ENCODE results near the gene TWSG1. TPM values are rescaled to one million over a fixed set of nuclear protein-coding genes. Genes with fewer than 3 reads are reported as not detected.
A peak's percentile ranks its signal among the peaks of the same experiment; 100 is the strongest.

The TWSG1 gene
- total and polyA plus RNA-seq, 4 experiments from 2014 or later = 4.1 to 6.0 (median 5.0) TPM

GRCh38 chr18:9380621-9381395 lies 46.2 kb downstream of the TWSG1 start:
- no peak overlapping the region for H3K4me3 Mint-ChIP-seq
- ChIA-PET POLR2A (ENCODE audit: partially characterized antibody) (no interaction called here), CTCF (ENCODE audit: partially characterized antibody) (interaction anchor here (1.3 kb wide), 1 partner anchor 684 kb away, joined by 3 read pairs; no protein-coding TSS in a partner anchor)
- H3K27ac ChIP-seq (ENCODE audit: low read depth, low read length) = no peak overlapping the region
- peaks cover 0 to 5% (median under 1%) of the 10 kb centered on the region in 8 donors for H3K9me3 Mint-ChIP-seq
- no peaks in the 10 kb centered on the region for H3K4me1 Mint-ChIP-seq
- H3K36me3 Mint-ChIP-seq = peaks cover 3 to 6% of the 10 kb centered on the region in 2 donors
- H3K27me3 ChIP-seq (ENCODE audit: insufficient read depth, low read length) = no peaks in the 10 kb centered on the region
- no peaks in the 10 kb centered on the region for H3K9me3 ChIP-seq (ENCODE audit: control insufficient read depth in 1 of 2, low read length in 2 of 2)
- no peaks in the 10 kb centered on the region for H3K27me3 Mint-ChIP-seq
- H3K4me1 ChIP-seq (ENCODE audit: insufficient read depth, low read length) = no peaks in the 10 kb centered on the region
- DNase-seq = no peak
- no peaks in the 10 kb centered on the region for H3K36me3 ChIP-seq (ENCODE audit: insufficient read depth, low read length)
- intact Hi-C loops (cut with micrococcal nuclease) = no loop called here
- H3K4me3 ChIP-seq (ENCODE audit: low read length in 2 of 2) = no peak overlapping the region
- no peak overlapping the region for H3K27ac Mint-ChIP-seq

GRCh38 chr18:9386879-9387278 lies 52.3 kb downstream of the TWSG1 start:
- Histone ChIP-seq H3K36me3 (ENCODE audit: insufficient read depth, low read length) (no peaks in the 10 kb centered on the region), H3K27ac (ENCODE audit: low read depth, low read length) (no peak overlapping the region), H3K9me3 (ENCODE audit: control insufficient read depth in 1 of 2, low read length in 2 of 2) (no peaks in the 10 kb centered on the region), H3K27me3 (ENCODE audit: insufficient read depth, low read length) (no peaks in the 10 kb centered on the region), H3K4me3 (ENCODE audit: low read length in 2 of 2) (no peak overlapping the region), H3K4me1 (ENCODE audit: insufficient read depth, low read length) (no peaks in the 10 kb centered on the region)
- intact Hi-C loops (cut with micrococcal nuclease) = no loop called here
- CTCF ChIA-PET (ENCODE audit: partially characterized antibody) = interaction anchor here (0.7 kb wide), 1 partner anchor 143 kb away, joined by 3 read pairs; no protein-coding TSS in a partner anchor
- H3K36me3 Mint-ChIP-seq = peaks cover 15 to 16% of the 10 kb centered on the region in 2 donors
- H3K9me3 Mint-ChIP-seq = peaks cover 3 to 16% (median 7%) of the 10 kb centered on the region in 8 donors
- no peak for DNase-seq
- POLR2A ChIA-PET (ENCODE audit: partially characterized antibody) = no interaction called here
- H3K27ac Mint-ChIP-seq = peak overlapping the region in 1 of 7 donors; percentile 11
- no peak overlapping the region for H3K4me3 Mint-ChIP-seq
- no peaks in the 10 kb centered on the region for H3K27me3 Mint-ChIP-seq
- H3K4me1 Mint-ChIP-seq = no peaks in the 10 kb centered on the region

GRCh38 chr18:9387891-9388290 lies 53.3 kb downstream of the TWSG1 start:
- Mint-ChIP-seq H3K36me3 (peaks cover 15 to 24% of the 10 kb centered on the region in 2 donors), H3K4me1 (no peaks in the 10 kb centered on the region), H3K27me3 (no peaks in the 10 kb centered on the region), H3K4me3 (no peak overlapping the region), H3K9me3 (peaks cover 3 to 16% (median 8%) of the 10 kb centered on the region in 8 donors), H3K27ac (no peak overlapping the region)
- ChIA-PET CTCF (ENCODE audit: partially characterized antibody) (no interaction called here), POLR2A (ENCODE audit: partially characterized antibody) (no interaction called here)
- H3K4me1 ChIP-seq (ENCODE audit: insufficient read depth, low read length) = no peaks in the 10 kb centered on the region
- no peak overlapping the region for H3K27ac ChIP-seq (ENCODE audit: low read depth, low read length)
- no peak for DNase-seq
- no peaks in the 10 kb centered on the region for H3K36me3 ChIP-seq (ENCODE audit: insufficient read depth, low read length)
- intact Hi-C loops (cut with micrococcal nuclease) = no loop called here
- H3K4me3 ChIP-seq (ENCODE audit: low read length in 2 of 2) = no peak overlapping the region
- no peaks in the 10 kb centered on the region for H3K9me3 ChIP-seq (ENCODE audit: control insufficient read depth in 1 of 2, low read length in 2 of 2)
- H3K27me3 ChIP-seq (ENCODE audit: insufficient read depth, low read length) = no peaks in the 10 kb centered on the region

GRCh38 chr18:9389706-9390105 lies 55.1 kb downstream of the TWSG1 start:
- Mint-ChIP-seq H3K27ac (no peak overlapping the region), H3K4me3 (no peak overlapping the region), H3K36me3 (peaks cover 15 to 24% of the 10 kb centered on the region in 2 donors), H3K4me1 (no peaks in the 10 kb centered on the region), H3K27me3 (no peaks in the 10 kb centered on the region), H3K9me3 (peaks cover 3 to 16% (median 8%) of the 10 kb centered on the region in 8 donors)
- no peak for DNase-seq
- Histone ChIP-seq H3K27ac (ENCODE audit: low read depth, low read length) (no peak overlapping the region), H3K4me1 (ENCODE audit: insufficient read depth, low read length) (no peaks in the 10 kb centered on the region), H3K36me3 (ENCODE audit: insufficient read depth, low read length) (no peaks in the 10 kb centered on the region), H3K4me3 (ENCODE audit: low read length in 2 of 2) (no peak overlapping the region), H3K9me3 (ENCODE audit: control insufficient read depth in 1 of 2, low read length in 2 of 2) (no peaks in the 10 kb centered on the region), H3K27me3 (ENCODE audit: insufficient read depth, low read length) (no peaks in the 10 kb centered on the region)
- intact Hi-C loops (cut with micrococcal nuclease) = no loop called here
- POLR2A ChIA-PET (ENCODE audit: partially characterized antibody) = no interaction called here
- CTCF ChIA-PET (ENCODE audit: partially characterized antibody) = no interaction called here

GRCh38 chr18:9392726-9393125 lies 58.2 kb downstream of the TWSG1 start:
- no peak for DNase-seq
- Histone ChIP-seq H3K27ac (ENCODE audit: low read depth, low read length) (no peak overlapping the region), H3K4me3 (ENCODE audit: low read length in 2 of 2) (no peak overlapping the region), H3K27me3 (ENCODE audit: insufficient read depth, low read length) (no peaks in the 10 kb centered on the region), H3K4me1 (ENCODE audit: insufficient read depth, low read length) (no peaks in the 10 kb centered on the region), H3K9me3 (ENCODE audit: control insufficient read depth in 1 of 2, low read length in 2 of 2) (no peaks in the 10 kb centered on the region), H3K36me3 (ENCODE audit: insufficient read depth, low read length) (no peaks in the 10 kb centered on the region)
- Mint-ChIP-seq H3K4me1 (no peaks in the 10 kb centered on the region), H3K4me3 (no peak overlapping the region), H3K36me3 (peaks cover 25 to 38% of the 10 kb centered on the region in 2 donors), H3K27ac (peak overlapping the region in 1 of 7 donors; percentile 9), H3K27me3 (no peaks in the 10 kb centered on the region), H3K9me3 (peaks cover 3 to 16% (median 8%) of the 10 kb centered on the region in 8 donors)
- intact Hi-C loops (cut with micrococcal nuclease) = no loop called here
- ChIA-PET CTCF (ENCODE audit: partially characterized antibody) (no interaction called here), POLR2A (ENCODE audit: partially characterized antibody) (no interaction called here)

GRCh38 chr18:9394046-9394445 lies 59.5 kb downstream of the TWSG1 start:
- H3K27me3 Mint-ChIP-seq = no peaks in the 10 kb centered on the region
- POLR2A ChIA-PET (ENCODE audit: partially characterized antibody) = no interaction called here
- Histone ChIP-seq H3K4me1 (ENCODE audit: insufficient read depth, low read length) (no peaks in the 10 kb centered on the region), H3K9me3 (ENCODE audit: control insufficient read depth in 1 of 2, low read length in 2 of 2) (no peaks in the 10 kb centered on the region), H3K27me3 (ENCODE audit: insufficient read depth, low read length) (no peaks in the 10 kb centered on the region), H3K27ac (ENCODE audit: low read depth, low read length) (no peak overlapping the region), H3K4me3 (ENCODE audit: low read length in 2 of 2) (no peak overlapping the region), H3K36me3 (ENCODE audit: insufficient read depth, low read length) (no peaks in the 10 kb centered on the region)
- no peak overlapping the region for H3K4me3 Mint-ChIP-seq
- no peak overlapping the region for H3K27ac Mint-ChIP-seq
- peaks cover 3 to 16% (median 8%) of the 10 kb centered on the region in 8 donors for H3K9me3 Mint-ChIP-seq
- CTCF ChIA-PET (ENCODE audit: partially characterized antibody) = interaction anchor here (0.9 kb wide), 1 partner anchor 23 kb away, joined by 3 read pairs; no protein-coding TSS in a partner anchor
- intact Hi-C loops (cut with micrococcal nuclease) = no loop called here
- peaks cover 25 to 38% of the 10 kb centered on the region in 2 donors for H3K36me3 Mint-ChIP-seq
- no peak for DNase-seq
- H3K4me1 Mint-ChIP-seq = no peaks in the 10 kb centered on the region

- no peak overlapping the region for H3K27ac ChIP-seq (ENCODE audit: low read depth, low read length)
- no peak overlapping the region for H3K4me3 ChIP-seq (ENCODE audit: low read length in 2 of 2)
- no peak overlapping the region for H3K4me3 Mint-ChIP-seq
- H3K9me3 Mint-ChIP-seq = no peaks in the 10 kb centered on the region
- H3K36me3 ChIP-seq (ENCODE audit: insufficient read depth, low read length) = no peaks in the 10 kb centered on the region
- no peaks in the 10 kb centered on the region for H3K4me1 ChIP-seq (ENCODE audit: insufficient read depth, low read length)
- H3K27ac Mint-ChIP-seq = no peak overlapping the region
- CTCF ChIA-PET (ENCODE audit: partially characterized antibody) = no interaction called here
- POLR2A ChIA-PET (ENCODE audit: partially characterized antibody) = no interaction called here
- no peaks in the 10 kb centered on the region for H3K9me3 ChIP-seq (ENCODE audit: control insufficient read depth in 1 of 2, low read length in 2 of 2)
- H3K4me1 Mint-ChIP-seq = peaks cover 2 to 11% (median 6%) of the 10 kb centered on the region in 4 donors
- peaks cover 14 to 18% of the 10 kb centered on the region in 2 donors for H3K36me3 Mint-ChIP-seq
- no peak for DNase-seq
- no peaks in the 10 kb centered on the region for H3K27me3 ChIP-seq (ENCODE audit: insufficient read depth, low read length)
- H3K27me3 Mint-ChIP-seq = peaks cover 0 to 3% of the 10 kb centered on the region in 2 donors
- intact Hi-C loops (cut with micrococcal nuclease) = no loop called here
These were observed 65.6 kb downstream of the TWSG1 start for GRCh38 chr18:9400197-9400596.
